ENCODE results near the gene RINT1. TPM values are rescaled to one million over a fixed set of nuclear protein-coding genes. Genes with fewer than 3 reads are reported as not detected.
"Not testable (repeated sequence)": the region's sequence is repeated elsewhere in the genome, so short reads cannot be mapped to it uniquely, and the experiment has no call there.

RINT1 gene
- total RNA-seq, 2 donors from 2014 or later = 12.6 to 17.4 TPM

DNA sequence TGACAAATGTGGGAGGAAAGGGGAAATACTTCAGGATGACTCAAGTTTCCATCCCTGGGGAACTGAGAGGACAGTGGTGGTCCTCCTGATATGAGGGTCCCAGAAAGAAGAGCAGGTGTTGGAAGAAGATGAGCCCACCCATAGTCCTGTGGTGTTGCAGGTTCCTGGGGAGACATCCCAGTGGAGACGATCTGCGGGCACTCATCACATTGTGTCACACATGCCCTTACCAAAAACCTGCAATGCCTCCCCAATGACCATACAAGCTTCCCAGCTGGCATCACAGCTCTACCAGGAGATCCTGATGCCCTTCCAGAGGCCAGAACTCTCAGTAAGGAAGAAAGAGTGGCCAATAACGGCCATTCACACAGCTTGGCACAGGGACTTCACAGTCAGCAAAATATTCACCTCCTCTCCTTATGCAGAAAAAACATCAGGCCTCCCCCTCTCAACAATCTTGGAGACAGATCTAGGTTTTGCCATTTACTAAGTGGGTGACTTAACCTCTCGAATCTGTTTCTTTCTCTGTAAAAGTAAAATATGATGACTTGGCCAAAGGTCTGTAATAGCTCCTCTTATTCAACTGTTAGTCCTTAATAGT is 19.0 kb upstream of the RINT1 start:
- Histone ChIP-seq H3K36me3 (no peaks in the 10 kb centered on the region), H3K4me1 (replicated peaks) (no peaks in the 10 kb centered on the region), H3K27ac (no peak overlapping the region), H3K9me3 (no peaks in the 10 kb centered on the region), H3K4me3 (no peak overlapping the region), H3K27me3 (replicated peaks; ENCODE audit: insufficient read depth) (no peaks in the 10 kb centered on the region)
- intact Hi-C loops (cut with DNase I) = no loop called here
- DNase-seq (ENCODE audit: low spot score) = no peak
- WGBS = 91% methylated on average over 4 of the region's 4 CpGs
- TF ChIP-seq POLR2AphosphoS5 (IDR thresholded peaks at IDR 0.05) (no peak), POLR2A (IDR thresholded peaks at IDR 0.05) (no peak)
- TF ChIP-seq, protein P1, sequence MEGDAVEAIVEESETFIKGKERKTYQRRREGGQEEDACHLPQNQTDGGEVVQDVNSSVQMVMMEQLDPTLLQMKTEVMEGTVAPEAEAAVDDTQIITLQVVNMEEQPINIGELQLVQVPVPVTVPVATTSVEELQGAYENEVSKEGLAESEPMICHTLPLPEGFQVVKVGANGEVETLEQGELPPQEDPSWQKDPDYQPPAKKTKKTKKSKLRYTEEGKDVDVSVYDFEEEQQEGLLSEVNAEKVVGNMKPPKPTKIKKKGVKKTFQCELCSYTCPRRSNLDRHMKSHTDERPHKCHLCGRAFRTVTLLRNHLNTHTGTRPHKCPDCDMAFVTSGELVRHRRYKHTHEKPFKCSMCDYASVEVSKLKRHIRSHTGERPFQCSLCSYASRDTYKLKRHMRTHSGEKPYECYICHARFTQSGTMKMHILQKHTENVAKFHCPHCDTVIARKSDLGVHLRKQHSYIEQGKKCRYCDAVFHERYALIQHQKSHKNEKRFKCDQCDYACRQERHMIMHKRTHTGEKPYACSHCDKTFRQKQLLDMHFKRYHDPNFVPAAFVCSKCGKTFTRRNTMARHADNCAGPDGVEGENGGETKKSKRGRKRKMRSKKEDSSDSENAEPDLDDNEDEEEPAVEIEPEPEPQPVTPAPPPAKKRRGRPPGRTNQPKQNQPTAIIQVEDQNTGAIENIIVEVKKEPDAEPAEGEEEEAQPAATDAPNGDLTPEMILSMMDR (IDR thresholded peaks at IDR 0.05) = no peak

- H3K36me3 ChIP-seq; intact Hi-C loops (cut with DNase I); H3K27me3 ChIP-seq (replicated peaks; ENCODE audit: insufficient read depth); H3K4me3 ChIP-seq; H3K27ac ChIP-seq; H3K9me3 ChIP-seq; DNase-seq (ENCODE audit: low spot score); H3K4me1 ChIP-seq (replicated peaks): not testable (repeated sequence)
- WGBS = 94% methylated on average over 7 of the region's 7 CpGs
Measured at GRCh38 chr7:105515610-105516009, 16.4 kb upstream of the RINT1 start.

DNA sequence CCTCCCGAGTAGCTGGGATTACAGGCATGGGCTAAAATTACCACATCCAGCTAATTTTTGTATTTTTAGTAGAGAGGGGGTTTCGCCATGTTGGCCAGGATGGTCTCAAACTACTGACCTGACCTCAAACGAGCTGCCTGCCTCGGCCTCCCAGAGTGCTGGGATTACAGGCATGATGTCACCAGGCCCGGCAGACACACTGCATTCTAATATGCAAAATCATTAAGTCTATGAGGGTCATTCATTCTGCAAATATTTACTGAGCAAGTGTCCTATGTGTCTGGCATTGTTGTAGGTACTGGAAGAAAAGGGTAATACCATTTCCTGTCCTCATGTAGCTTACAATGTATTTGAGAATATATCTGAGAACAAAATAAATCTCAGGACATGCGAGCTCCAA is 12.6 kb upstream of the RINT1 start:
- no peaks in the 10 kb centered on the region for H3K27me3 ChIP-seq (replicated peaks; ENCODE audit: insufficient read depth)
- H3K36me3 ChIP-seq = no peaks in the 10 kb centered on the region
- no peaks in the 10 kb centered on the region for H3K9me3 ChIP-seq
- peaks cover 4% of the 10 kb centered on the region for H3K4me1 ChIP-seq (replicated peaks)
- H3K4me3 ChIP-seq = no peak overlapping the region
- DNase-seq (ENCODE audit: low spot score) = no peak
- intact Hi-C loops (cut with DNase I) = no loop called here
- H3K27ac ChIP-seq = no peak overlapping the region
- 91% methylated on average over 6 of the region's 6 CpGs for WGBS
- TF ChIP-seq, protein P1 (IDR thresholded peaks at IDR 0.05) = no peak
- TF ChIP-seq POLR2AphosphoS5 (IDR thresholded peaks at IDR 0.05) = no peak
- TF ChIP-seq POLR2A (IDR thresholded peaks at IDR 0.05) = no peak

- H3K4me1 ChIP-seq (replicated peaks); H3K27me3 ChIP-seq (replicated peaks; ENCODE audit: insufficient read depth); H3K36me3 ChIP-seq; H3K27ac ChIP-seq; H3K9me3 ChIP-seq; H3K4me3 ChIP-seq; DNase-seq (ENCODE audit: low spot score); intact Hi-C loops (cut with DNase I): not testable (repeated sequence)
- 91% methylated on average over 7 of the region's 7 CpGs for WGBS
Measured at GRCh38 chr7:105520620-105521019, 11.4 kb upstream of the RINT1 start.

- Histone ChIP-seq H3K36me3 (no peaks in the 10 kb centered on the region), H3K27me3 (replicated peaks; ENCODE audit: insufficient read depth) (no peaks in the 10 kb centered on the region), H3K4me3 (peak overlapping the region; percentile 56 to 71), H3K27ac (peak overlapping the region; percentile 76 to 88), H3K9me3 (no peaks in the 10 kb centered on the region), H3K4me1 (replicated peaks) (peaks cover 4% of the 10 kb centered on the region)
- TF ChIP-seq POLR2AphosphoS5 (IDR thresholded peaks at IDR 0.05) = no peak
- TF ChIP-seq POLR2A (IDR thresholded peaks at IDR 0.05) = no peak
- TF ChIP-seq, protein P1 (IDR thresholded peaks at IDR 0.05) = no peak
- peak; percentile 52 for DNase-seq (ENCODE audit: low spot score)
- intact Hi-C loops (cut with DNase I) = no loop called here
- WGBS = 13% methylated on average over 25 of the region's 25 CpGs
Measured at GRCh38 chr7:105521027-105521716, 10.8 kb upstream of the RINT1 start.
